HG03469 (cell line): ENCODE data around the gene MSL2.
"Not testable (repeated sequence)": the region's sequence is repeated elsewhere in the genome, so short reads cannot be mapped to it uniquely, and the experiment has no call there.

Source experiments
- ATAC-seq: cut with Tn5 transposase; IDR thresholded peaks from one replicate; pipeline ENCODE4 v1.9.1; 2021; ENCODE audit warnings: mild to moderate bottlenecking, moderate library complexity, moderate number of reproducible peaks; ENCODE audit not compliant: unreplicated experiment

Gene MSL2

DNA sequence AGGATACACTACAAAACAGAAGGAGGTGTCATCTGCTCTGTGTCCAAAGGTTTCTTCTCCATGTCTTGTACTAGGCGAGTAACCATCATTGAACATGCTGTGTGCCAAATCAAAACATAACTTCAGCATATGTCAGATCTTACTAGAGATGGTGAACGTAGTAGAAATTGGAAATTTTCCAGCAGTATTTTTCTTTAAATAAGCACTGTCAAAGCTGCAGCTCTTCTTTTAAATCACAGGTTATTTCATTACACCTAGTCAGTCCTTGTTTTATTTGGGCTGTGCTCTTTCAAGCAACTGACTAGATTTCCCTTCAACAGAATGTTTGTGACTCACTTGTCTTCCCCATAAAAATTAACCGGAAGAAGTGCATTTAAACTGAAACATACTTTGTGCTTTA is 46.5 kb downstream of the MSL2 start:
- ATAC-seq, result no peak

DNA sequence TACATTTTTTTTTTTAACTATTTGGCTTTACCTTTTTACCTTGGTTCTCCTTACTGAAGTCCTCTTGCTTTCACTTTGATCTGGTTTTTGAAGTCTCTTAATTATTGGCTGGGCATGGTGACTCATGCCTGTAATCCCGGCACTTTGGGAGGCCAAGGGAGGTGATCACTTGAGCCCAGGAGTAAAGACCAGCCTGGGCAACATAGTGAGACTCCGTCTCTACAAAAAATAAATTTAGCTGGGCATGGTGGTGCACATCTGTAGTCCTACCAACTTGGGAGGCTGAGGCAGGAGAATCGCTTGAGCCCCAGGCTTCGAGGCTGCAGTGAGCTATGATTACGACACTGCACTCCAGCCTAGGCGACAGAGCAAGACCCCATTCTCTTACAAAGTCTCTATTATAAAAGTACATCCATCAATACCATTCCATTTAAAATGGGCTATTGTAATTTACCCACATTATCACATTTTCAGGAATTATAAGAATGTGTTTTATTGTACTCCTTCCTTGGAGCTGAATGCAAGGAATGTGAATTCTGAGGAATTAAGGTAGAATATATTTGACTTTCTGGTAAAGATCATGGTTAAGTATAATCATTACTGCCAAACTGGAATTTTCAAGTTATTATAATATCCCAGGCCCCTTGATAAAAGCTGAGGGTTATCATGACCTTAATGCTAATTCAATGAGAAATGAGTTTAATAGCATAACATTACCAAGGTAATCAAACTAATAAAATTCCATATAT is 49.0 kb downstream of the MSL2 start:
- no peak for ATAC-seq

DNA sequence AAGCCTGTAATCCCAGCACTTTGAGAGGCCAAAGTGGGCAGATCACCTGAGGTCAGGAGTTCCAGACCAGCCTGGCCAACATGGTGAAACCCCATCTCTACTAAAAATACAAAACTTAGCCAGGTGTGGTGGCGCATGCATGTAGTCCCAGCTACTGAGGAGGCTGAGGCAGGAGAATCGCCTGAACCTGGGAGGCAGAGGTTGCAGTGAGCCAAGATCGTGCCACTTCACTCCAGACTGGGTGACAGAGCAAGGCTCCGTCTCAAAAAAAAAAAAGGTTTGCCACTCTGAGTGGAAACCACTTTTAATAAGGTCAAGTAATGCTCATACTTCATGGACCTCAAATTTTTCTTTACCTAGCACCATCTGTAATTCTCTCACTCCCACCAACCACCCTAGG is 51.7 kb downstream of the MSL2 start:
- ATAC-seq, result not testable (repeated sequence)

DNA sequence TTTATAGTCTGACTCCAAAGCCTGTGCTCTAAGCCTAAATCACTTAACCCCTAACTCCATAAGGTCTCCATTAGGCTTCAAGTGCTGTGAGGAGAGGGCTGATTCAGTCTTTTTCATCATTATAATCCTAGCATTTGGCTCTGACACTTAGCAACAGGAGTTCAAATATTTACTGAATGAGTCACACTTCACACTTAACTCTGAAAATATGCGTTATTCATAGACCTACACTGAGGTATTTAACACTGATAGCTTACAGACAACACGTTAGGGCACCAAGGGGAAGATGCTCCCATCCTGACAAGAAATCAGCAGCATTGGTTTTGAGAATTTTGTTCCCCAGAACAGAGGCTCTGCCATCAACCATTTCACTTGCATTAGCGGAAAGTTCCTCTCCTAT is 53.5 kb downstream of the MSL2 start:
- no peak for ATAC-seq

DNA sequence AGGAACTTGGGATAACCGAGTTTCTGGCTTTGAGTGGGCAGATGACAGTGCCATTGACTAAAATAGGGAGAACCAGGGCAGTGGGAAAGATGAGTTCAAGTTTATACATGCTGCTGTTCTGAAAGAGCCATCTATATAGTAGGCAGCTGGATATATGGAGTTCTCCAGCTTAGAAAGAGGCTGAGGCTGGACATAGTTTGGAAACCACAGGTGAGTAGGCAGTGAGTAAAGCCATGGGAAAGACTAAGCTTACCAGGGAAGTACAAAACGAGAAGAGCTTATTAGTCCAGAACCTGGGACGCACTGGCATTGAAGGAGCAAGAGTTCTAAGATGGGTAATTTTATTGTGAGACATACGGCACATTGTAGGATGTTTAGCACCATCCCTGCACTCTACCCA is 54.2 kb downstream of the MSL2 start:
- no peak for ATAC-seq

DNA sequence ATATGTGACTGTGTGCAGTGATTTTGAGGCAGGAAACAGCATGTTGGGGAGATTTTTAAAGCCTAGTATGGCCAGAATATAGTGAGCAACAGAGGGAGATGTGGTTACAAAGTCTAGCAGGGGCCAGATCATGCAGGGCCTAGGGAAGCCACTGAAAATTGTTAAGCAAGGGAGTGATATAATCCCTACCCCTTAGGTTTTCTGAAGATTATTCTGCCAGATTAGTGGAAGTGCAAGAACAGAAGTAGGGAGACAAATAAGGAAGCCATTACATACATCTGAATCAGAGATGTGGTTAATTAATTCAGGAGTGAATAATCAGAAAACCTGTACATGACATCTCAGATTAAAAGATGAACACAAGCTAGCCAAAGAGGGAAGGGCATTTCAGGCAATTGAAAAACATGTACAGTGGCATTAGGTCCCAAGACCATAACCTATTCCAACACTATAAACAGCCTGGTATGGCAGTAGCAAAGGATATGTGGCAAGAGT is 54.8 kb downstream of the MSL2 start:
- no peak for ATAC-seq

DNA sequence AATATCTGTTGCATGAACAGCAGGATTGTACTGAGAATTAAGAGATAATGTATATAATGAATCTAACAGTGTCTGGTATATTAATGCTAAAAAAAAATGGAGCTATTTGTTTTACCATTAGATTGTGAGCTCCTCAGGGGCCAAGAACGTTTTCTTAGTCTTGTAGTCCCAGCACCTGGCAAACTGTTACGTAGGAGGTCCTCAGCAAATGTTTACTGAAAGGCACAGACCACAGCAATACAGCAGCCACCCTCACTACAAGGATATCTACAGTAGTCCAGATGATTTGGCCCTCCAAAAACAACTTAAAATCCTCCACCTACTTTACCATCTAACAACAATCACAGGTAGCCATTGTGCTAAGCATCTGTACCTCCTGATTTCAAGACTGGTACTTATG is 59.7 kb downstream of the MSL2 start:
- ATAC-seq, result no peak

DNA sequence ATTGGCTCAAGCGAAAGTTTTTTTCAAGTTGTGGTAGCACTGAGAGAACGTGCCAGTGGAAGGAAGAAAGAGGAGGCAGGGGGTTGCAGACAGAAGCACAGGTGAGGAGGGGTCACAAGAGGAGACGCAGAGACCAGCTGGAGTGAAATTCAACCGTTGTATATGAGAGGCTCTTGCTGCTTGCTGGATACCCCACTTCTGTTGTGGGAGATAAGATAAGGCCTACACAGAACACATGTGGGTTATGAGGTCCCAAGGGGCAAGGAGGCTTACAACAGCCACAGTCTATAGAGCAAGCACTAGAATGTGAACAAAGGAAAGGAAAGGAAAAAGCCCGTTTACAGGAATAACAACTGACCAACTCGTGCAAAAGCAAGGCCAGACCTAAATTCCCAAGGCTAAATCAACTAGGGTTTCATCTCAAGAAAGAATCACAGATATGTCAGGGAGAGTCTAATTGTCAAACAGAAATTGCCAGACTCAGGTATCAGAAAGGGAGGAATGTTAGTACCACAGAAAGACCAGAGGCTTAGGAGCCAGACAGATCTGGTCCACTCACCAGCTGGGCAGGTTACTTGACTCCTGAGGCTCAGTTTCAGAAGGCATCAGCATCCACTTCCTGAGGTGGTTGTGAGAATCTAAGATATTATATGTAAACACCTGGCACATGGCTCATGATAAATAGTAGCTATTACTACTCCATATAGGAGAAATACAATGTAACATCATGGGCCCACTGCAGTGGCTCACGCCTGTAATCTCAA is 60.9 kb downstream of the MSL2 start:
- ATAC-seq, result no peak

DNA sequence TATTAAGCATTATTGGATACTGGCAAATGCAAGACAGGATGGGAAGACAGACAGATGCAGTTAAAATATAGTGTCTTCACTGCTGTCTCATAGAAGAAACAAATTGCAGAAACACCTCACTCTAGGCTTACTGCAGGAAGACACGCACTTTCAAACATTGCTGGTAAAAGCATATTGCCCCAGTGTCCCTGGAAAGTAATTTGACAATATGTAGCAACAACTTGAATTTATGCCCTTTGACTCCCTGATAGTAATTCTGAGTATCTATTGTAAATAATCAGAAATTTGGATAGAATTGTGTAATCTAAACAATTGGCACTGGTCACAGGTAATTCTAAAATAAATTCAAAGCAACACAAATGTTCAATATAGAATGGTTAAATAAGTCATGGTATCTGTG is 62.0 kb downstream of the MSL2 start:
- no peak for ATAC-seq

DNA sequence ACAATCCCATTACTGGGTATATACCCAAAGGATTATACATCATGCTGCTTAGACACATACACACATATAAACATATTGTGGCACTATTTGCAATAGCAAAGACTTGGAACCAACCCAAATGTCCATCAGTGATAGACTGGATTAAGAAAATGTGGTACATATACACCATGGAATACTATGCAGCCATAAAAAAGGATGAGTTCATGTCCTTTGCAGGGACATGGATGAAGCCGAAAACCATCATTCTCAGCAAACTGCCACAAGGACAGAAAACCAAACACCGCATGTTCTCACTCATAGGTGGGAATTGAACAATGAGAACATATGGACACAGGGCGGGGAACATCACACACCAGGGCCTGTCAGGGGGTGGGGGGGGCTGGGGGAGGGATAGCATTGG is 64.5 kb downstream of the MSL2 start:
- ATAC-seq, result not testable (repeated sequence)

DNA sequence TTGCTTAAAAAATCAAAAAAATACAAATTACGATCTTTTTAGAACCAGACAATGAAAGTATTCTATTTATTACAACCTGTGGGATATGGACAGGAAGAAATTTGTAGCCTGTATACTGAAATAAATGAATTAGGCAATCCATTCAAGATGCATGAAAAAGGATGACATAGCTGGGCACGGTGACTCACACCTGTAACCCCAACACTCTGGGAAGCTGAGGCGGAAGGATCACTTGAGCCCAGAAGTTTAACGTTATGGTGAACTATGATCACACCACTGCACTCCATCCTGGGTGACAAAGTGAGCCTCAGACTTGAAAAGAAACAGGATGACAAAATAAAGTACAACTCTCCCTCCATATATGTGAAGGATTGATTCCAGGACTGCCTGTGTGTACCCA is 74.1 kb downstream of the MSL2 start:
- ATAC-seq, result no peak

DNA sequence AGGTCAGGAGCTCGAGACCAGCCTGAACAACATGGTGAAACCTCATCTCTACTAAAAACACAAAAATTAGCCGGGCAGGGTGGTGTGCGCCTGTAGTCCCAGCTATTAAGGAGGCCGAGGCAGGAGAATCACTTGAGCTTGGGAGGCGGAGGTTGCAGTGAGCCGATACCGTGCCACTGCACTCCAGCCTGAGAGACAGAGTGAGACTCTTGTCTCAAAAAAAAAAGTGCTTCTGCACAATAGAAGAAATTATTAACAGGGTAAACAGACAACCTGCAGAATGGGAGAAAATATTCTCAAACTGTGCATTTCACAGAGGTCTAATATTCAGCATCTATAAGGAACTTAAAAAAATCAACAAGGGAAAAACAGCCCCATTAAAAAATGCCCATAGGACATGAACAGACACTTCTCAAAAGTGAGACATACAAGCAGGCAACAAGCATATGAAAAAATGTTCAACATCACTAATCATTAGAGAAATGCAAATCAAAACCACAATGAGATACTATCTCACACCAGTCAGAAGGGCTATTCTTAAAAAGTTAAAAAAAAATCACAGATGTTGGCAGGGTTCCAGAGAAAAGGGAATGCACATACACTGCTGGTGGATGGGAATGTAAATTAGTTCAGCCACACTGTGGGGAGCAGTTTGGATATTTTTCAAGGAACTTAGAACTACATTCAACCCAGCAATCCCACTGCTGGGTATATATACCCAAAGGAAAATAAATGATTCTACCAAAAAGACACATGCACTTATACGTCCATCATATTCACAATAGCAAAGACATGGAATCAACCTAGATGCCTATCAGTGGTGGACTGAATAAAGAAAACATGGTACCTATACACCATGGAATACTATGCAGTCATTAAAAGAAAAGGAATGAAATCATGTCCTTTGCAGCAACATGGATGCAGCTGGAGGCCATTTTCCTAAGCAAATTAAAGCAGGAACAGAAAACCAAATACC is 75.5 kb downstream of the MSL2 start:
- peak; percentile 92 for ATAC-seq

DNA sequence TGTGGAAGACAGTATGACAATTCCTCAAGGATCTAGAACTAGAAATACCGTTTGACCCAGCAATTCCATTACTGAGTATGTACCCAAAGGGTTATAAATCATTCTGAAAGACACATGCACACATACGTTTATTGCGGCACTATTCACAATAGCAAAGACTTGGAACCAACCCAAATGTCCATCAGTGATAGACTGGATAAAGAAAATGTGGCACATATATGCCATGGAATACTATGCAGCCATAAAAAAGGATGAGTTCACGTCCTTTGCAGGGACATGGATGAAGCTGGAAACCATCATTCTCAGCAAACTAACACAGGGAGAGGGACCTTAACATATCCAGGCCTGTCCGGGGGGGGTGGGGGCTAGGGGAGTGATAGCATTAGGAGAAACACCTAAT is 76.4 kb downstream of the MSL2 start:
- ATAC-seq, result not testable (repeated sequence)

DNA sequence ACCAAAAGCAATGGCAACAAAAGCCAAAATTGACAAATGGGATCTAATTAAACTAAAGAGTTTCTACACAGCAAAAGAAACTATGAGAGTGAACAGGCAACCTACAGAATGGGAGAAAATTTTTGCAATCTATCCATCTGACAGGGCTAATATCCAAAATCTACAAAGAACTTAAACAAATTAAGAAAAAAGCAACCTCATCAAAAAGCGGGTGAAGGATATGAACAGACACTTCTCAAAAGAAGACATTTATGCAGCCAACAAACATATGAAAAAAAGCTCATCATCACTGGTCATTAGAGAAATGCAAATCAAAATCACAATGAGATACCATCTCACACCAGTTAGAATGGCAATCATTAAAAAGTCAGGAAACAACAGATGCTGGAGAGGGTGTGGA is 76.8 kb downstream of the MSL2 start:
- not testable (repeated sequence) for ATAC-seq

DNA sequence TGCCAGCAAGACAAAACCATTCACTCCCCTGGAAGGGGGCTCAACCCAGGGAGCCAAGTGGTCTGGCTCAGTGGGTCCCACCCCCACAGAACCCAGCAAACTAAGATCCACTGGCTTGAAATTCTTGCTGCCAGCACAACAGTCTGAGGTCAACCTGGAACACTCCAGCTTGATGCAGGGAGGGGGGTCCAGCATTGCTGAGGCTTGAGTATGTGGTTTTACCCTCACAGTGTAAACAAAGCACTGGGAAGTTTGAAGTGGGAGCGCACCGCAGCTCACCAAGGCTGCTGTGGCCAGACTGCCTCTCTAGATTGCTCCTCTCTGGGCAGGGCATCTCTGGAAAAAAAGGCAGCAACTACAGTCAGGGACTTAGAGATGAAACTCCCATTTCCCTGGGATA is 81.7 kb downstream of the MSL2 start:
- ATAC-seq, result no peak

DNA sequence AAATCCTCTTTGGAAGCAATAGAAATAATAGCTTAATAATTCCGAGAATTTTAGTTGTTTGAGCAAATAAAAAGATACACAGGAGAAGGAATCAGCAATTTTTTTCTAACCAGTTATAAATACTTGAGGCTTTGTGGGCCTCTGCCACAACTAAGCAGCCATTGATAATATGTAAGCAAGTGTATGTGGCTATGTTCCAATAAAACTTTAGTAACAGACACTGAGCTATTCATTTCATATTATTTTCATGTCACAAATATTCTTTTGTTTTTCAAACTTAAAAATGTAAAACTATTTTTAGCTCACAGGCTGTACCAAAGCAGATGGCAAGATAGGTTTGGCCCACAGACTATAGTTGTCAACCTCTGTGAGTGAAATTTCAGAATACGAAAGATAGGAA is 85.7 kb downstream of the MSL2 start:
- ATAC-seq, result no peak

DNA sequence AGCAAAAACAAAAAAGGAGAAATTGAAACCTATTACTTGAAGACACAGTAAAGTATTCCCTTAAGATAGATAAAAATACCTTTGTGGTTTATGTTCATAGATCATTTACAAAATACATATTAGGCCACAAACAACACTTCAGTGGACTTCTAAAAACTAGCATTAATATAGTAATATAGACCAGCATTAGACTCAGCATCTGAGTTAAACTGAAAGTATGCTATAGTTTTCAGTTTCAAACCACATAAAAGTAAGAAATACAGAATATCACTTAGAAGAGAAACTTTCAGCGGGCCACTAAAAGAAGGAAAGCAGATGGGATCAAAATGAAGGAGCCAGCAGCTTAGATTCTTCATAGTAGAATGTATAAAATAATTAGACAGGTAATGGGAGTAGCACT is 86.6 kb downstream of the MSL2 start:
- ATAC-seq, result peak; percentile 88

DNA sequence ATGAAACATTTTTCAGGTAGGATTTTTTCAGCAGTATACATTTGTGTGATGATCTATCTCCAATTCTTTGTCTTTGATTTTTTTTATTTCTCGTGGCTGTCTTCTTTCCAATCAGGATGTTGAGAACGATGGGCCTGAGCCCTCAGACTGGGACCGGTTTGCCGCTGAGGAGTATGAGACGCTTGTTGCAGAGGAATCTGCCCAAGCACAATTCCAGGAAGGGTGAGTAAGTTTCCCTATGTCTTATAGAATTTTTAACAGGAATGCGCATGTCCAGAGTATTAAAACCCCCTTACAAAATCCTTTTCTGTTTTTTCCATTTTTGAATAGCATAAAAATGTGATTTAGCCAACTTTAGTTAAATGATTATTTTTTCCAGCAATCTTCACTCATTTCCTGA is 90.0 kb downstream of the MSL2 start:
- ATAC-seq, result no peak

DNA sequence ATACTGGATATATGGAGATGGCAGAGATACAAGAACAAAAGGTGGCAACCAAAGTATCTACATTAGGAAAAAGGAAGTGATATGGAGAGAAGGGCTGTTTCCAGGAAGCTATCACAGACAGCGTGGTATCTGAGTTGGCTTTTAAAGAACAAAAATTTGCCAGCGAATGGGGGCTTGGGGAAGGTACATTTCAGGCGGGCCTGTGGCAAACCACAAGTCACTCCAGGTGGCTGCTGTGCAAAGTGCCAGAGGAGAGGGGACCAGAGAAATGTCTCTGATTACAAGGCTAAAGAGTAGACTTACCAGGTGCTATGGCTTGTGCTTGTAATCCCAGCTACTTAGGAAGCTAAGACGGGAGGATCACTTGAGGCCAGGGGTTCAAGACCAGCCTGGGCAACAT is 91.1 kb downstream of the MSL2 start:
- no peak for ATAC-seq
